Activated naive CD8-positive, alpha-beta T cell treated with anti-CD3 and anti-CD28 coated beads, Interleukin-2, amount 50 U/mL, for 24 hours (primary cell): Measurements from ENCODE around the gene PIK3CD.
"Not testable (repeated sequence)": the region's sequence is repeated elsewhere in the genome, so short reads cannot be mapped to it uniquely, and the experiment has no call there.

Experiments
- ATAC-seq: fragments of 150-1000 bp; cut with Tn5 transposase; one replicate; pipeline ENCODE4 v1.10.0; 2021
- DNase-seq: peaks from one replicate; pipeline ENCODE4 v3.0.0; 2021
- H3K27ac Mint-ChIP-seq: one replicate; pipeline ENCODE4 v1.8.0; 2021; ENCODE audit warnings: mild to moderate bottlenecking, mixed read lengths
- H3K27me3 Mint-ChIP-seq: one replicate; pipeline ENCODE4 v1.8.0; 2021; ENCODE audit warnings: mixed read lengths
- H3K36me3 Mint-ChIP-seq: one replicate; pipeline ENCODE4 v1.8.0; 2021; ENCODE audit warnings: low read depth, mixed read lengths
- H3K4me1 Mint-ChIP-seq: one replicate; pipeline ENCODE4 v1.8.0; 2021; ENCODE audit warnings: mixed read lengths
- H3K4me3 Mint-ChIP-seq: one replicate; pipeline ENCODE4 v1.8.0; 2021; ENCODE audit warnings: mild to moderate bottlenecking, moderate library complexity, mixed read lengths
- H3K9me3 Mint-ChIP-seq: one replicate; pipeline ENCODE4 v1.8.0; 2021; ENCODE audit warnings: mixed read lengths

Gene PIK3CD

DNA sequence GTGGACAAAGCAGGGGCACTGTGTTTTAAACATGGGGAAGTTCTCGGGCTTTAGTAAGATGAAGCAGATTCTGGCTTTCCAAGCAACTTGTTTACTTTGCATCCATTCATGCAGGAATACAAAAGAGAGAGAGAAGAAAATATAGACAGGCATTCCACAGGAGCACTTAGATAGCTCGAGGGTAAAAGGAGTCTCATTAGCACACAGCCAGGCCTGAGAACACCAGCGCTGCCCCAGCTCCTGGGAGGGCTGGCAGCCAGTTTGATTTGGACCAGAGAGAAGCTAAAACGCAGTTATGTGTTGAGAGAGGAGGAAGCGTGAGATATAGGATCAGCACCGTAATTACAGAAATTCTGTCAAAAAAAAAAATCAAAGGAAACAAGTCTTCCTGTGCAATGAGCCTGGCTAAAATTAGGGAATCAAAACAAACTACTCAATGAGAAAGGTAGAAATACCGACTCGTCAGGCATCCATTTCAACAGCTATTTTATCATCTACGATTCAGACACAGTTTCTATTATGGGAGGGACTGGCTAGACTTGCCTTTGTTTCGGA lies 104.0 kb downstream of the PIK3CD start:
- DNase-seq = no peak
- Mint-ChIP-seq H3K27me3 (no peaks in the 10 kb centered on the region), H3K4me1 (peaks cover 2% of the 10 kb centered on the region), H3K4me3 (no peak overlapping the region), H3K9me3 (no peaks in the 10 kb centered on the region), H3K36me3 (peaks cover 11% of the 10 kb centered on the region), H3K27ac (no peak overlapping the region)
- no peak for ATAC-seq

DNA sequence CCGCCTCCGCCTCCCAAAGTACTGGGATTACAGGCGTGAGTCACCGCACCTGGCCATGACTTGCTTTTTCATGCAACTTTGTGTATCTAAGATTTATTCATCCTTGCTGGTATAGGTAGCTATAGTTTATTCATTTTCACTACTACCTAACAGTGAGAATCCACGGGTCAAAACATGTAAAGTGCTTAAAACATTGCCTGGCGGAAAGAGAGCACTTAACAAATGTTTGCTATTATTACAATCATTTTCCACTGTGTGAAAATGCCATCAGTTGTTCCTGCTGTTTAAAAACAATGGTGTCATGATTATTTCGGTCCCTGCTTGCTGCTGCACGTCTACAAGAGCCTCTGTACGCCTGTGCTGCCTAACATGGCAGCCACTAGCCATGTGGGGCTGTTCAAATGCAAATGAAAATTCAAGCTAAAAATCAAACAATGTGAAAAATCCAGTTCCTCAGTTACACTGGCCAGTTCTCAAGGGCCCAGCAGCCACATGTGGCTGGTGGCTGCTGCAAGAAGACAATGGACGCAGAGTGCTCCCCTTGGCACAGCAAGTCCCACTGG lies 107.1 kb downstream of the PIK3CD start:
- H3K4me1 Mint-ChIP-seq = peaks cover 2% of the 10 kb centered on the region
- ATAC-seq = no peak
- H3K9me3 Mint-ChIP-seq = no peaks in the 10 kb centered on the region
- peaks cover 3% of the 10 kb centered on the region for H3K36me3 Mint-ChIP-seq
- H3K27me3 Mint-ChIP-seq = no peaks in the 10 kb centered on the region
- no peak overlapping the region for H3K4me3 Mint-ChIP-seq
- DNase-seq = no peak
- H3K27ac Mint-ChIP-seq = no peak overlapping the region

GRCh38 chr1:9759939-9760338 lies 108.4 kb downstream of the PIK3CD start:
- H3K27ac Mint-ChIP-seq = no peak overlapping the region
- H3K36me3 Mint-ChIP-seq = peaks cover 3% of the 10 kb centered on the region
- DNase-seq = no peak
- no peak overlapping the region for H3K4me3 Mint-ChIP-seq
- H3K27me3 Mint-ChIP-seq = no peaks in the 10 kb centered on the region
- ATAC-seq = no peak
- H3K4me1 Mint-ChIP-seq = peaks cover 12% of the 10 kb centered on the region
- H3K9me3 Mint-ChIP-seq = no peaks in the 10 kb centered on the region

GRCh38 chr1:9760824-9761223 lies 109.3 kb downstream of the PIK3CD start:
- Mint-ChIP-seq H3K36me3 (peaks cover 2% of the 10 kb centered on the region), H3K27ac (no peak overlapping the region), H3K4me3 (no peak overlapping the region), H3K27me3 (no peaks in the 10 kb centered on the region), H3K9me3 (no peaks in the 10 kb centered on the region), H3K4me1 (peaks cover 12% of the 10 kb centered on the region)
- DNase-seq (no peak), ATAC-seq (no peak)

DNA sequence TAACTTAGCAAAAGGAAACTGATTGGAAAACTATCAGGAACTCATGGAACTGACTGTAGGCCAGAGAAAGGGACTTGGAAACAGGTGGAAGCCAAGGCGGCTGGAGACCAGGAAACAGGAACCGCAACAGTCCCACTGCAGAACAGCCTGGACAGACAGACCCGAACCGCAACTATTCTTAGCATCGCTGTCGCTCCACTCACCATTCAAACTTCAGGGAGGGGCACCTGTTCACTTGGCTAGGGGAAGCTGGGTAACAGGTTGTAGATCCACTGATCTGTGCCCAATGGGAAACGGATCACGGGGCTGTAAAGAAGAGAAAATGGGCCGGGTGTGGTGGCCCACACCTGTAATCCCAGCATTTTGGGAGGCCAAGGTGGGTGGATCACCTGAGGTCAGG lies 110.3 kb downstream of the PIK3CD start:
- DNase-seq = no peak
- Mint-ChIP-seq H3K9me3 (no peaks in the 10 kb centered on the region), H3K27me3 (no peaks in the 10 kb centered on the region), H3K36me3 (peaks cover 2% of the 10 kb centered on the region), H3K27ac (no peak overlapping the region), H3K4me3 (no peak overlapping the region), H3K4me1 (peaks cover 12% of the 10 kb centered on the region)
- ATAC-seq = no peak

DNA sequence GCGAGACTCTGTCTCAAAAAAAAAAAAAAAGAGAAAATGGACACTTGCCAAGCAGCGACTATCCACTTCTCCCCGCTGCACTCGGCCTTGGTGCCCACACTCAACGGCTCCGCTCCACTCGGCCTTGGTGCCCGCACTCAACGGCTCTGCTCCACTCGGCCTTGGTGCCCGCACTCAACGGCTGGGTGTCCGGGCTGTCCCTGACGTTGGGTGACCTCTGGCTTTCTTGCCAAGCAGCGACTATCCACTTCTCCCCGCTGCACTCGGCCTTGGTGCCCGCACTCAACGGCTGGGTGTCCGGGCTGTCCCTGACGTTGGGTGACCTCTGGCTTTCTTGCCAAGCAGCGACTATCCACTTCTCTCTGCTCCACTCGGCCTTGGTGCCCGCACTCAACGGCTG lies 110.9 kb downstream of the PIK3CD start:
- H3K36me3 Mint-ChIP-seq, H3K9me3 Mint-ChIP-seq, ATAC-seq, H3K4me3 Mint-ChIP-seq, H3K27me3 Mint-ChIP-seq, H3K27ac Mint-ChIP-seq, DNase-seq: not testable (repeated sequence)
- peaks cover 12% of the 10 kb centered on the region for H3K4me1 Mint-ChIP-seq

DNA sequence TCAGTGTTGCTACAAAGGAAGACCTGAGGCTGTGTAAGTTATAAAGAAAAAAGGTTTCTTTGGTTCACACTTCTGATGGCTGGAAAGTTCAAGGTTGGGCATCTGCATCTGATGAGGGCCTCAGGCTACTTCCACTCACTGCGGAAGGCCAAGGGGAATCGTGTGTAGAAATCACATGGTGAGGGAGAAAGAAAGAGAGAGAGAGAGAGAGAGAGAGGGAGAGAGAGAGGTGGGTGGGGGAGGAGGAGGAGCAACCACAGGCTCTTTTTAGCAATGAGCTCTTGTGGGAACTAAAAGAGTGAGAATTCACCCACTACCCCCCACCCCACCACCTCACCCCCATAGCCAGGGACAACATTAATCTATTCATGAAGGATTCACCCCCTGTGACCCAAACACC lies 112.4 kb downstream of the PIK3CD start:
- Mint-ChIP-seq H3K9me3 (no peaks in the 10 kb centered on the region), H3K4me3 (no peak overlapping the region), H3K27ac (no peak overlapping the region), H3K27me3 (no peaks in the 10 kb centered on the region), H3K36me3 (peaks cover 2% of the 10 kb centered on the region), H3K4me1 (peaks cover 12% of the 10 kb centered on the region)
- DNase-seq (no peak), ATAC-seq (no peak)

DNA sequence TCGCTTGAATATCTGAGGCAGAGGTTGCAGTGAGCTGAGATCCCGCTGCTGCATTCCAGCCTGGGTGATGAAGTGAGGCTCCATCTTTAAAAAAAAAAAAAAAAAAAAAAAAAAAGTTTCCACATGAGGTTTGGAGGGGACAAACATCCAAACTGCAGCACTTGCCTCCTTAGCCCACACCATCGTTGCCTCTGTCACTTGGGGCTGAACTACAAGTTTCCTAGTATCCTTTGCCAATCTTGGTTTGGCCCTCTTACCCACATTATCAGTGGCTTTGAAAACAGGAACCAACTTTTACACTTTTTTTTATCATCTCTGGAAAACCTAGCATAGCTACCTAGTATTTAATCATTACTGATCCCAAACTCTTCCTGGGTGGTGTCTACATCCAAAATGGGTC lies 113.0 kb downstream of the PIK3CD start:
- no peak for ATAC-seq
- peaks cover 12% of the 10 kb centered on the region for H3K4me1 Mint-ChIP-seq
- no peak overlapping the region for H3K4me3 Mint-ChIP-seq
- no peaks in the 10 kb centered on the region for H3K9me3 Mint-ChIP-seq
- no peak for DNase-seq
- H3K27ac Mint-ChIP-seq = no peak overlapping the region
- H3K36me3 Mint-ChIP-seq = peaks cover 6% of the 10 kb centered on the region
- no peaks in the 10 kb centered on the region for H3K27me3 Mint-ChIP-seq

GRCh38 chr1:9766759-9767442 lies 115.4 kb downstream of the PIK3CD start:
- Mint-ChIP-seq H3K27me3 (no peaks in the 10 kb centered on the region), H3K4me1 (peaks cover 10% of the 10 kb centered on the region), H3K4me3 (no peak overlapping the region), H3K27ac (no peak overlapping the region), H3K9me3 (no peaks in the 10 kb centered on the region), H3K36me3 (peaks cover 6% of the 10 kb centered on the region)
- no peak for DNase-seq
- no peak for ATAC-seq

DNA sequence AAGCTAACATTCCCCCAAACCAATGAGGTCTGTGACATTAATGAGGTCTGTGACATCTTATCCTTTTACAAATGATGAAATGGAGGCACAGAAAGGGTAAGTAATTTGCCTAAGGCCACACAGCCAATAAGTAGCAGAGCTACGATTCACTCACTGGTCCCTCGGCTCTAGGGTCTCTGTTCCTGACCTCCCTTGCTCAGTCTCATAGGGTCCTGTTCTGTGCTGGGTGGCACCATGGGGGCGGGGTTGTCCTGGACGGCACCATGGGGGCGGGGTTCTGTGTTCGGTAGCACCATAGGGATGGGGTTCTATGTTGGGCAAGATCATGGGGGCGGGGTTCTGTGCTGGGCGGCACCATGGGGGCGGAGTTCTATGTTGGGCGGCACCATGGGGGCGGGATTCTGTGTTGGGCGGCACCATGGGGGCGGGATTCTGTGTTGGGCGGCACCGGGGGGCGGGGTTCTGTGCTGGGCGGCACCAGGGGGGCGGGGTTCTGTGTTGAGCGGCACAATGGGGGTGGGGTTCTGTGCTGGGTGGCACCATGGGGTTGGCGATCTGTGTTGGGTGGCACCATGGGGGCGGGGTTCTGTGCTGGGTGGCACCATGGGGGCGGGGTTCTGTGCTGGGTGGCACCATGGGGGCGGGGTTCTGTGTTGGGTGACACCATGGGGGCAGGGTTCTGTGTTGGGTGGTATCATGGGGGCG lies 116.6 kb downstream of the PIK3CD start:
- H3K4me3 Mint-ChIP-seq = no peak overlapping the region
- peak; percentile 52 for ATAC-seq
- H3K36me3 Mint-ChIP-seq = peaks cover 6% of the 10 kb centered on the region
- no peak overlapping the region for H3K27ac Mint-ChIP-seq
- peak; percentile 25 for DNase-seq
- no peaks in the 10 kb centered on the region for H3K9me3 Mint-ChIP-seq
- H3K27me3 Mint-ChIP-seq = no peaks in the 10 kb centered on the region
- H3K4me1 Mint-ChIP-seq = peaks cover 10% of the 10 kb centered on the region

DNA sequence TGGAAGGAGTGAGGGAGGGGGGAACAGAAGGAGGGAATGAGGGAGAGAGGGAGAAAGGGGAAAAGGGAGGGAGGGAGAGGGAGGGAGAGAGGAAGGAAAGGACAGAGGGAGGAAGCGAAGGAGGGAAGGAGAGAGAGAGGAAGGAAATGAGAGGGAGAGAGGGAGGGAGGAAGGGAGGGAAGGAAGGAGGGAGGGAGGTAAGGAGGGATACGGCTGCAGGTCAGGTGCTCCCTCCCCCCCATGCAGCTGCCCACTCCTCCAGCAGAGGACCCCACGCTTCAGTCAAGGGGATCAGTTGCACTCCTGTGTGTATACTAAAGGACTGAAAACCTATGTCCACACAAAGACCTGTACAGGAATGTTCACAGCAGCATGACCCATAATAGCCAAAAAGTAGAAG lies 117.5 kb downstream of the PIK3CD start:
- H3K9me3 Mint-ChIP-seq = no peaks in the 10 kb centered on the region
- no peaks in the 10 kb centered on the region for H3K27me3 Mint-ChIP-seq

DNA sequence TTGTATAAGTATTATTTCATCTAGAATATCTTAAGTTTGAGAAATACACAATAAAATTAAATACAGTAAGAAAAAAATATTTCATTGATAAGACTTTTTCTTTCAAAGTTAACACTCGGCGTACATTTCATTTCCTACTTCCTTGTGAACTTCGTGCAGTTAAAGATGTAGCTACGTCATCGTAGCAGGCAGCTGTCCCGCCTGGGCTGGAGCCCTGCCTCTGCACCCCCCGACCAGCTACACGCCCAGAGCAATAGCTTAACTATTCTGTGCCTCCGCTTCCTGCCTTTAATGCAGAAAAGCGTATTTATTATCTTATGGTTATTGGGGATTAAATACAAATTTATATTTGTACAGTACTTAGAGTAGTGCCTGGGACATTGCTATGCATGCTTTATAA lies 118.8 kb downstream of the PIK3CD start:
- Mint-ChIP-seq H3K4me3 (no peak overlapping the region), H3K36me3 (peaks cover 6% of the 10 kb centered on the region), H3K27me3 (no peaks in the 10 kb centered on the region), H3K4me1 (no peaks in the 10 kb centered on the region), H3K27ac (no peak overlapping the region), H3K9me3 (no peaks in the 10 kb centered on the region)
- ATAC-seq = no peak
- DNase-seq = no peak

More for the DNA sequence above, 117.5 kb downstream of the PIK3CD start:
- DNase-seq = no peak
- Mint-ChIP-seq H3K4me1 (peaks cover 7% of the 10 kb centered on the region), H3K4me3 (no peak overlapping the region), H3K27ac (no peak overlapping the region), H3K36me3 (peaks cover 6% of the 10 kb centered on the region)
- no peak for ATAC-seq

GRCh38 chr1:9774712-9775679 lies 123.5 kb downstream of the PIK3CD start:
- no peak overlapping the region for H3K27ac Mint-ChIP-seq
- DNase-seq (no peak), ATAC-seq (no peak)
- H3K4me1 Mint-ChIP-seq = no peaks in the 10 kb centered on the region
- H3K9me3 Mint-ChIP-seq = no peaks in the 10 kb centered on the region
- H3K36me3 Mint-ChIP-seq = peaks cover 2% of the 10 kb centered on the region
- H3K27me3 Mint-ChIP-seq = no peaks in the 10 kb centered on the region
- H3K4me3 Mint-ChIP-seq = no peak overlapping the region

DNA sequence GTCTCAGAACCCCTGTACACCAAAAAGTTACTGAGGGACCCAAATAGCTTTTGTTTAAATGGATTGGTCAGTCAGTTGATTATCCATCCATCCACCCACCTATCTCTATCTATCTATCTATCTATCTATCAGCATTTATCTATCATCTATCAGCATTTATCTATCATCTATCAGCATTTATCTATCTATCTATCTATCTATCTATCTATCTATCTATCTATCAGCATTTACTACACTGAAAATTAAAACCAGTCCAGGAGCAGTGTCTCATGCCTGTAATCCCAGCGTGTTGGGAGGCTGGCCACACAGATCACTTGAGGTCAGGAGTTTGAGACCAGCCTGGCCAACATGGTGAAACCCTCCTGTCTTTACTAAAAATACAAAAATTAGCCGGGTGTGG lies 125.2 kb downstream of the PIK3CD start:
- DNase-seq (no peak), ATAC-seq (no peak)
- H3K36me3 Mint-ChIP-seq = peaks cover 2% of the 10 kb centered on the region
- no peak overlapping the region for H3K27ac Mint-ChIP-seq
- H3K9me3 Mint-ChIP-seq = no peaks in the 10 kb centered on the region
- no peaks in the 10 kb centered on the region for H3K4me1 Mint-ChIP-seq
- no peaks in the 10 kb centered on the region for H3K27me3 Mint-ChIP-seq
- no peak overlapping the region for H3K4me3 Mint-ChIP-seq
